BJ (cell line): ENCODE measurements around the gene GDPD3. TPM values are rescaled to one million over a fixed set of nuclear protein-coding genes. Genes with fewer than 3 reads are reported as not detected.
"Not testable (repeated sequence)": the region's sequence is repeated elsewhere in the genome, so short reads cannot be mapped to it uniquely, and the experiment has no call there.

Experiments used
- CTCF ChIA-PET: fragments of 350-600 bp; formaldehyde crosslinking; extraction: SDS; loops from one replicate; lab custom pipeline; 2021; ENCODE audit warnings: antibody characterized with exemption, inconsistent platforms; lab: Yijun Ruan, JAX
- POLR2A ChIA-PET: fragments of 300-600 bp; sonication (Branson Sonifier 250); formaldehyde crosslinking; extraction: SDS; loops from one replicate; lab custom pipeline; 2021; ENCODE audit warnings: antibody characterized with exemption; lab: Charles Lee
- DNase-seq: peaks from one replicate; pipeline ENCODE4 v3.0.0-alpha.2; 2011; ENCODE audit warnings: low read depth
- H3K27me3 ChIP-seq: 2 replicates; pipeline ENCODE4 v1.6.0; 2011; ENCODE audit warnings: low read length; ENCODE audit not compliant: control insufficient read depth, insufficient read depth
- H3K36me3 ChIP-seq: 2 replicates; pipeline ENCODE4 v1.5.1; 2011; ENCODE audit warnings: low read length; ENCODE audit not compliant: control insufficient read depth, insufficient read depth
- H3K4me3 ChIP-seq: 2 replicates; pipeline ENCODE4 v1.5.1; 2011; ENCODE audit warnings: low read depth, mild to moderate bottlenecking, control low read depth, low read length
- CTCF ChIP-seq: IDR thresholded peaks from 2 replicates; pipeline ENCODE4 v1.5.1; 2011; ENCODE audit warnings: low read depth, mild to moderate bottlenecking, control low read depth, inconsistent platforms, low read length, moderate library complexity; ENCODE audit not compliant: insufficient read depth
- polyA plus RNA-seq: library from polyadenylated mRNA; depleted of rRNA; stranded (reverse); fragments of >200 nt; gene quantifications from 2 replicates; pipeline ENCODE4 v1.2.3, GENCODE V29; 2011

Gene GDPD3
- polyA plus RNA-seq, 1 experiment = 2.0 TPM

GRCh38 chr16:30136971-30137605 lies 23.8 kb upstream of the GDPD3 start:
- DNase-seq = no peak
- Histone ChIP-seq H3K36me3 (no peaks in the 10 kb centered on the region), H3K27me3 (no peaks in the 10 kb centered on the region), H3K4me3 (no peak overlapping the region)
- ChIA-PET POLR2A (interaction anchor here (0.6 kb wide), 1 partner anchor 17 kb away, joined by 3 read pairs; no protein-coding TSS in a partner anchor), CTCF (interaction anchor here (0.6 kb wide), 1 partner anchor 103 kb away, joined by 3 read pairs; no protein-coding TSS in a partner anchor)
- no peak for TF ChIP-seq CTCF

- ChIA-PET CTCF (no interaction called here), POLR2A (no interaction called here)
- Histone ChIP-seq H3K4me3 (no peak overlapping the region), H3K27me3 (no peaks in the 10 kb centered on the region), H3K36me3 (no peaks in the 10 kb centered on the region)
- TF ChIP-seq CTCF = no peak
- DNase-seq = no peak
Observed at GRCh38 chr16:30132591-30132990, 19.3 kb upstream of the GDPD3 start.

- Histone ChIP-seq H3K4me3 (no peak overlapping the region), H3K36me3 (no peaks in the 10 kb centered on the region), H3K27me3 (no peaks in the 10 kb centered on the region)
- CTCF ChIA-PET = no interaction called here
- POLR2A ChIA-PET = no interaction called here
- TF ChIP-seq CTCF = no peak
- DNase-seq = no peak
Observed at GRCh38 chr16:30131869-30132475, 18.6 kb upstream of the GDPD3 start.

- ChIA-PET CTCF (interaction anchor here (1.0 to 1.7 kb wide), 2 partner anchors 16 to 36 kb away, joined by 3 to 5 read pairs; partner anchors contain the start of gene TBX6), POLR2A (no interaction called here)
- H3K36me3 ChIP-seq = no peaks in the 10 kb centered on the region
- no peak for TF ChIP-seq CTCF
- H3K27me3 ChIP-seq = no peaks in the 10 kb centered on the region
- DNase-seq = no peak
- H3K4me3 ChIP-seq = no peak overlapping the region
Observed at GRCh38 chr16:30127993-30128392, 14.7 kb upstream of the GDPD3 start.

GRCh38 chr16:30125690-30126089 lies 12.4 kb upstream of the GDPD3 start:
- POLR2A ChIA-PET, H3K27me3 ChIP-seq, H3K36me3 ChIP-seq, DNase-seq, H3K4me3 ChIP-seq: not testable (repeated sequence)
- CTCF ChIA-PET = interaction anchor here (3.2 kb wide), 1 partner anchor 13 kb away, joined by 21 read pairs; the partner anchor contains the start of gene GDPD3
